HepG2 (cell line): Measurements from ENCODE around the gene RGN. TPM values are rescaled to one million over a fixed set of nuclear protein-coding genes. Genes with fewer than 3 reads are reported as not detected.
A peak's percentile ranks its signal among the peaks of the same experiment; 100 is the strongest.

Experiments
- ERF ChIP-seq: IDR thresholded peaks from 2 replicates; pipeline ENCODE4 v1.6.1; 2018; ENCODE audit warnings: missing biosample characterization, missing genetic modification reagents
- ESRRA ChIP-seq: sonication (generic); formaldehyde crosslinking; IDR thresholded peaks from 2 replicates; pipeline ENCODE4 v1.5.1; 2020; ENCODE audit warnings: mild to moderate bottlenecking, low read depth, missing genetic modification reagents
- FOXK1 ChIP-seq: sonication (generic); formaldehyde crosslinking; IDR thresholded peaks from 2 replicates; pipeline ENCODE4 v1.4.0; 2020; ENCODE audit warnings: low read depth, missing genetic modification reagents, borderline replicate concordance
- GMEB1 ChIP-seq: sonication (generic); formaldehyde crosslinking; IDR thresholded peaks from 2 replicates; pipeline ENCODE4 v1.5.1; 2020; ENCODE audit warnings: missing genetic modification reagents, mild to moderate bottlenecking, borderline replicate concordance
- HNF1B ChIP-seq: sonication (generic); formaldehyde crosslinking; IDR thresholded peaks from 2 replicates; pipeline ENCODE4 v1.5.1; 2020; ENCODE audit warnings: mild to moderate bottlenecking, moderate library complexity, missing genetic modification reagents
- ISX ChIP-seq: sonication (generic); formaldehyde crosslinking; conservative IDR thresholded peaks from 2 replicates; pipeline ENCODE4 v1.5.0; 2020; ENCODE audit warnings: missing genetic modification reagents
- KDM2A ChIP-seq: sonication (generic); formaldehyde crosslinking; IDR thresholded peaks from 2 replicates; pipeline ENCODE4 v1.4.0; 2020; ENCODE audit warnings: low read depth, missing genetic modification reagents, borderline replicate concordance
- NCOR1 ChIP-seq: fragments of 200-600 bp; sonication (generic); IDR thresholded peaks from 2 replicates; pipeline ENCODE4 v1.7.0; 2017; ENCODE audit warnings: antibody characterized with exemption, low read length, borderline replicate concordance
- NFKB2 ChIP-seq: sonication (generic); formaldehyde crosslinking; IDR thresholded peaks from 2 replicates; pipeline ENCODE4 v1.4.0; 2020; ENCODE audit warnings: missing genetic modification reagents, borderline replicate concordance
- PAX8 ChIP-seq: sonication (generic); formaldehyde crosslinking; IDR thresholded peaks from 2 replicates; pipeline ENCODE4 v1.8.0; 2022; ENCODE audit warnings: mild to moderate bottlenecking, missing genetic modification reagents, borderline replicate concordance
- REL ChIP-seq: sonication (generic); formaldehyde crosslinking; conservative IDR thresholded peaks from 2 replicates; pipeline ENCODE4 v1.8.0; 2022; ENCODE audit warnings: mild to moderate bottlenecking, missing genetic modification reagents, moderate library complexity
- SMARCC2 ChIP-seq: fragments of 450-650 bp; IDR thresholded peaks from 2 replicates; pipeline ENCODE4 v1.6.1; 2017; ENCODE audit warnings: antibody characterized with exemption, mild to moderate bottlenecking
- SOX5 ChIP-seq: IDR thresholded peaks from 2 replicates; pipeline ENCODE4 v1.6.1; 2016; ENCODE audit warnings: borderline replicate concordance
- SP2 ChIP-seq: sonication (generic); formaldehyde crosslinking; IDR thresholded peaks from 2 replicates; pipeline ENCODE4 v1.5.1; 2020; ENCODE audit warnings: mild to moderate bottlenecking, missing genetic modification reagents
- TBX2 ChIP-seq: sonication (generic); formaldehyde crosslinking; IDR thresholded peaks from 2 replicates; pipeline ENCODE4 v1.5.0; 2020; ENCODE audit warnings: missing genetic modification reagents, mild to moderate bottlenecking, borderline replicate concordance
- ZNF18 ChIP-seq: sonication (generic); formaldehyde crosslinking; IDR thresholded peaks from 2 replicates; pipeline ENCODE4 v1.8.0; 2022; ENCODE audit warnings: mild to moderate bottlenecking, missing genetic modification reagents; ENCODE audit not compliant: insufficient replicate concordance
- ZNF207 ChIP-seq: fragments of 450-650 bp; IDR thresholded peaks from 2 replicates; pipeline ENCODE4 v1.6.1; 2016; ENCODE audit warnings: antibody characterized with exemption, borderline replicate concordance
- ZNF256 ChIP-seq: sonication (generic); formaldehyde crosslinking; conservative IDR thresholded peaks from 2 replicates; pipeline ENCODE4 v1.4.0; 2020; ENCODE audit warnings: missing genetic modification reagents
- ZNF7 ChIP-seq: IDR thresholded peaks from 2 replicates; pipeline ENCODE4 v1.6.1; 2016; ENCODE audit warnings: missing biosample characterization, missing genetic modification reagents
- ZNF766 ChIP-seq: sonication (generic); formaldehyde crosslinking; IDR thresholded peaks from 2 replicates; pipeline ENCODE4 v1.5.0; 2020; ENCODE audit warnings: missing genetic modification reagents, borderline replicate concordance
- ZZZ3 ChIP-seq: sonication (generic); formaldehyde crosslinking; IDR thresholded peaks from 2 replicates; pipeline ENCODE4 v1.4.0; 2020; ENCODE audit warnings: missing genetic modification reagents, mild to moderate bottlenecking, borderline replicate concordance
- polyA plus RNA-seq, 8 experiments: library from polyadenylated mRNA; depleted of rRNA in 3 of 8; stranded (reverse) in 7 of 8; unstranded in 1 of 8; fragments of >200 nt; fragmentation: Illumina TruSeq in 4 of 8; extraction: Trizol in 4 of 8; gene quantifications; 2 replicates each; pipeline versions ENCODE4 v1.2.1 to v1.2.3, GENCODE V29; 2011 to 2016; ENCODE audit warnings: low read depth in 4 of 8, missing spikeins in 1 of 8, mixed read lengths in 1 of 8; ENCODE audit not compliant: insufficient read depth in 1 of 8
- total RNA-seq, 5 experiments: library from RNA; depleted of rRNA; stranded (reverse); fragments of >200 nt; fragmentation: Illumina TruSeq; extraction: Trizol; gene quantifications; 2 replicates each; pipeline ENCODE4 v1.2.3, GENCODE V29; 2016; ENCODE audit warnings: low read depth in 1 of 5
- TF ChIP-seq, protein P1 (sequence below): sonication (generic); formaldehyde crosslinking; IDR thresholded peaks from 2 replicates; pipeline ENCODE4 v1.8.0; 2022; ENCODE audit warnings: mild to moderate bottlenecking, missing genetic modification reagents, borderline replicate concordance
- TF ChIP-seq, protein P2 (sequence below): sonication (generic); formaldehyde crosslinking; IDR thresholded peaks from 2 replicates; pipeline ENCODE4 v1.8.1; 2022; ENCODE audit warnings: low read depth, mild to moderate bottlenecking, missing genetic modification reagents

Gene RGN
- total and polyA plus RNA-seq, 2 of the 13 experiments (the other 11 are each of a cell fraction or from before 2014, with no cell fraction given) = 19.6 to 74.4 TPM

GRCh38 chrX:47080915-47081236, 2.6 kb downstream of the RGN start (continued):
- no peak for TF ChIP-seq SMARCC2
- TF ChIP-seq NCOR1 = no peak
- TF ChIP-seq ZNF766 = no peak
- no peak for TF ChIP-seq ERF (CRISPR knock-in tag)
- no peak for TF ChIP-seq ZNF7
- no peak for TF ChIP-seq ZNF18 (CRISPR knock-in tag)
- TF ChIP-seq ISX (CRISPR knock-in tag) = no peak
- TF ChIP-seq SP2 (CRISPR knock-in tag) = no peak
- no peak; the same call in 1 of the 2 replicates for TF ChIP-seq ESRRA (CRISPR knock-in tag)
- no peak for TF ChIP-seq ZZZ3 (CRISPR knock-in tag)
- TF ChIP-seq HNF1B (CRISPR knock-in tag) = no peak
- TF ChIP-seq, protein P1, sequence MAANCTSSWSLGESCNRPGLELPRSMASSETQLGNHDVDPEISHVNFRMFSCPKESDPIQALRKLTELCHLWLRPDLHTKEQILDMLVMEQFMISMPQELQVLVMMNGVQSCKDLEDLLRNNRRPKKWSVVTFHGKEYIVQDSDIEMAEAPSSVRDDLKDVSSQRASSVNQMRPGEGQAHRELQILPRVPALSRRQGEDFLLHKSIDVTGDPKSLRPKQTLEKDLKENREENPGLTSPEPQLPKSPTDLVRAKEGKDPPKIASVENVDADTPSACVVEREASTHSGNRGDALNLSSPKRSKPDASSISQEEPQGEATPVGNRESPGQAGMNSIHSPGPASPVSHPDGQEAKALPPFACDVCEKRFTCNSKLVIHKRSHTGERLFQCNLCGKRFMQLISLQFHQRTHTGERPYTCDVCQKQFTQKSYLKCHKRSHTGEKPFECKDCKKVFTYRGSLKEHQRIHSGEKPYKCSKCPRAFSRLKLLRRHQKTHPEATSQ (CRISPR knock-in tag) = no peak
- TF ChIP-seq ZNF256 (CRISPR knock-in tag) = no peak
- TF ChIP-seq TBX2 (CRISPR knock-in tag) = peak; percentile 34; the same call in 1 of the 2 replicates
- TF ChIP-seq ZNF207 = no peak
- no peak for TF ChIP-seq PAX8 (CRISPR knock-in tag)
- no peak for TF ChIP-seq FOXK1 (CRISPR knock-in tag)
- TF ChIP-seq, protein P2, sequence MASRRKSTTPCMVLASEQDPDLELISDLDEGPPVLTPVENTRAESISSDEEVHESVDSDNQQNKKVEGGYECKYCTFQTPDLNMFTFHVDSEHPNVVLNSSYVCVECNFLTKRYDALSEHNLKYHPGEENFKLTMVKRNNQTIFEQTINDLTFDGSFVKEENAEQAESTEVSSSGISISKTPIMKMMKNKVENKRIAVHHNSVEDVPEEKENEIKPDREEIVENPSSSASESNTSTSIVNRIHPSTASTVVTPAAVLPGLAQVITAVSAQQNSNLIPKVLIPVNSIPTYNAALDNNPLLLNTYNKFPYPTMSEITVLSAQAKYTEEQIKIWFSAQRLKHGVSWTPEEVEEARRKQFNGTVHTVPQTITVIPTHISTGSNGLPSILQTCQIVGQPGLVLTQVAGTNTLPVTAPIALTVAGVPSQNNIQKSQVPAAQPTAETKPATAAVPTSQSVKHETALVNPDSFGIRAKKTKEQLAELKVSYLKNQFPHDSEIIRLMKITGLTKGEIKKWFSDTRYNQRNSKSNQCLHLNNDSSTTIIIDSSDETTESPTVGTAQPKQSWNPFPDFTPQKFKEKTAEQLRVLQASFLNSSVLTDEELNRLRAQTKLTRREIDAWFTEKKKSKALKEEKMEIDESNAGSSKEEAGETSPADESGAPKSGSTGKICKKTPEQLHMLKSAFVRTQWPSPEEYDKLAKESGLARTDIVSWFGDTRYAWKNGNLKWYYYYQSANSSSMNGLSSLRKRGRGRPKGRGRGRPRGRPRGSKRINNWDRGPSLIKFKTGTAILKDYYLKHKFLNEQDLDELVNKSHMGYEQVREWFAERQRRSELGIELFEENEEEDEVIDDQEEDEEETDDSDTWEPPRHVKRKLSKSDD (CRISPR knock-in tag) = no peak
- 0 out of 2 replicates have a peak, but pooled peaks have one; percentile 3 for TF ChIP-seq SOX5 (CRISPR knock-in tag)
- no peak for TF ChIP-seq NFKB2 (CRISPR knock-in tag)
- TF ChIP-seq GMEB1 (CRISPR knock-in tag) = no peak
- TF ChIP-seq KDM2A (CRISPR knock-in tag) = no peak
- TF ChIP-seq REL (CRISPR knock-in tag) = no peak
